ENCODE measurements around the gene PTH2.

PTH2 gene

GRCh38 chr19:49427855-49428546, 4.8 kb upstream of the PTH2 start:
- Histone ChIP-seq H4K20me1 (ENCODE audit: insufficient read depth, low read length) (no peaks in the 10 kb centered on the region), H3K4me1 (ENCODE audit: low read length) (0 out of 2 replicates have a peak, but pooled peaks cover 1% of the 10 kb centered on the region), H3F3A (ENCODE audit: insufficient read depth, low read length) (no peaks in the 10 kb centered on the region), H3K4me3 (ENCODE audit: low read length) (no peak overlapping the region), H3K27me3 (replicated peaks; ENCODE audit: insufficient read depth, low read length) (peaks cover 98% of the 10 kb centered on the region), H3K79me2 (ENCODE audit: low read length) (no peaks in the 10 kb centered on the region), H3K36me3 (replicated peaks; ENCODE audit: insufficient read depth, low read length) (no peaks in the 10 kb centered on the region), H3K9me2 (replicated peaks; ENCODE audit: insufficient read depth, low read length) (no peaks in the 10 kb centered on the region), H3K9ac (ENCODE audit: low read length) (no peak overlapping the region), H2AFZ (ENCODE audit: low read length) (no peak overlapping the region), H3K9me3 (replicated peaks; ENCODE audit: insufficient read depth, low read length) (no peaks in the 10 kb centered on the region), H3K27ac (ENCODE audit: low read length) (no peak overlapping the region), H3K4me2 (ENCODE audit: low read depth, low read length) (no peak overlapping the region)
- TF ChIP-seq EZH2 (optimal IDR thresholded peaks at IDR 0.05; ENCODE audit: low read depth, low read length), result peak; percentile 33
- TF ChIP-seq CTCF (IDR thresholded peaks at IDR 0.05; ENCODE audit: low read length), result no peak
- no peak for TF ChIP-seq EZH2phosphoT487 (IDR thresholded peaks at IDR 0.05; ENCODE audit: low read length)
- DNase-seq, result no peak

- H3K9ac ChIP-seq (ENCODE audit: low read length), result no peak overlapping the region
- 0 out of 2 replicates have a peak, but pooled peaks cover 3% of the 10 kb centered on the region for H3K4me1 ChIP-seq (ENCODE audit: low read length)
- no peak for DNase-seq
- no peak overlapping the region for H3K4me3 ChIP-seq (ENCODE audit: low read length)
- no peak for TF ChIP-seq CTCF (IDR thresholded peaks at IDR 0.05; ENCODE audit: low read length)
- TF ChIP-seq EZH2 (optimal IDR thresholded peaks at IDR 0.05; ENCODE audit: low read depth, low read length), result no peak
- TF ChIP-seq EZH2phosphoT487 (IDR thresholded peaks at IDR 0.05; ENCODE audit: low read length), result no peak
- peaks cover 98% of the 10 kb centered on the region for H3K27me3 ChIP-seq (replicated peaks; ENCODE audit: insufficient read depth, low read length)
- no peaks in the 10 kb centered on the region for H3K9me2 ChIP-seq (replicated peaks; ENCODE audit: insufficient read depth, low read length)
- no peak overlapping the region for H2AFZ ChIP-seq (ENCODE audit: low read length)
- no peaks in the 10 kb centered on the region for H3K79me2 ChIP-seq (ENCODE audit: low read length)
- H3K36me3 ChIP-seq (replicated peaks; ENCODE audit: insufficient read depth, low read length), result no peaks in the 10 kb centered on the region
- no peak overlapping the region for H3K27ac ChIP-seq (ENCODE audit: low read length)
- H3K9me3 ChIP-seq (replicated peaks; ENCODE audit: insufficient read depth, low read length), result no peaks in the 10 kb centered on the region
- H3F3A ChIP-seq (ENCODE audit: insufficient read depth, low read length), result no peaks in the 10 kb centered on the region
- H4K20me1 ChIP-seq (ENCODE audit: insufficient read depth, low read length), result no peaks in the 10 kb centered on the region
- H3K4me2 ChIP-seq (ENCODE audit: low read depth, low read length), result no peak overlapping the region
Measured at GRCh38 chr19:49427339-49427738, 4.1 kb upstream of the PTH2 start.

- no peak overlapping the region for H2AFZ ChIP-seq (ENCODE audit: low read length)
- no peak overlapping the region for H3K4me3 ChIP-seq (ENCODE audit: low read length)
- H3K27ac ChIP-seq (ENCODE audit: low read length), result no peak overlapping the region
- H3K9me2 ChIP-seq (replicated peaks; ENCODE audit: insufficient read depth, low read length), result no peaks in the 10 kb centered on the region
- H3K79me2 ChIP-seq (ENCODE audit: low read length), result no peaks in the 10 kb centered on the region
- H4K20me1 ChIP-seq (ENCODE audit: insufficient read depth, low read length), result no peaks in the 10 kb centered on the region
- no peak overlapping the region for H3K9ac ChIP-seq (ENCODE audit: low read length)
- no peaks in the 10 kb centered on the region for H3K9me3 ChIP-seq (replicated peaks; ENCODE audit: insufficient read depth, low read length)
- H3K4me1 ChIP-seq (ENCODE audit: low read length), result 0 out of 2 replicates have a peak, but pooled peaks cover 3% of the 10 kb centered on the region
- H3F3A ChIP-seq (ENCODE audit: insufficient read depth, low read length), result no peaks in the 10 kb centered on the region
- TF ChIP-seq CTCF (IDR thresholded peaks at IDR 0.05; ENCODE audit: low read length), result no peak
- TF ChIP-seq EZH2phosphoT487 (IDR thresholded peaks at IDR 0.05; ENCODE audit: low read length), result no peak; the same call in 1 of the 2 replicates
- TF ChIP-seq EZH2 (optimal IDR thresholded peaks at IDR 0.05; ENCODE audit: low read depth, low read length), result no peak
- DNase-seq, result no peak
- H3K27me3 ChIP-seq (replicated peaks; ENCODE audit: insufficient read depth, low read length), result peaks cover 99% of the 10 kb centered on the region
- no peaks in the 10 kb centered on the region for H3K36me3 ChIP-seq (replicated peaks; ENCODE audit: insufficient read depth, low read length)
- H3K4me2 ChIP-seq (ENCODE audit: low read depth, low read length), result no peak overlapping the region
Measured at GRCh38 chr19:49425922-49426592, 2.8 kb upstream of the PTH2 start.

Data from MM.1S (cell line).